ACC112 (cell line): Measurements from ENCODE around the gene DSTN.

Source experiments
- H2AFZ ChIP-seq: fragments of 200-600 bp; sonication (generic); one replicate; pipeline ENCODE4 v1.6.0; 2017; ENCODE audit warnings: antibody characterized with exemption, low read length; ENCODE audit not compliant: unreplicated experiment
- H3K27ac ChIP-seq: fragments of 200-600 bp; sonication (generic); 2 replicates; pipeline ENCODE4 v1.5.1; 2014; ENCODE audit warnings: low read depth, mild to moderate bottlenecking, antibody characterized with exemption, low read length, moderate library complexity
- H3K27me3 ChIP-seq: fragments of 200-600 bp; sonication (generic); 2 replicates; pipeline ENCODE4 v1.6.1; 2014; ENCODE audit warnings: mild to moderate bottlenecking, antibody characterized with exemption, low read length, moderate library complexity, mixed read lengths; ENCODE audit not compliant: insufficient read depth
- H3K36me3 ChIP-seq: fragments of 200-600 bp; sonication (generic); 2 replicates; pipeline ENCODE4 v1.6.1; 2016; ENCODE audit warnings: mild to moderate bottlenecking, antibody characterized with exemption, low read length, moderate library complexity, mixed read lengths; ENCODE audit not compliant: insufficient read depth
- H3K4me1 ChIP-seq: fragments of 200-600 bp; sonication (generic); one replicate; pipeline ENCODE4 v1.6.1; 2016; ENCODE audit warnings: low read length, mixed read lengths; ENCODE audit not compliant: insufficient read depth, unreplicated experiment, control insufficient read depth
- H3K4me3 ChIP-seq: fragments of 200-600 bp; sonication (generic); 2 replicates; pipeline ENCODE4 v1.5.1; 2014; ENCODE audit warnings: mild to moderate bottlenecking, low read depth, low read length
- H3K79me2 ChIP-seq: fragments of 200-600 bp; sonication (generic); one replicate; pipeline ENCODE4 v1.6.0; 2016; ENCODE audit warnings: low read length; ENCODE audit not compliant: control insufficient read depth, unreplicated experiment, insufficient read depth

Gene DSTN

DNA sequence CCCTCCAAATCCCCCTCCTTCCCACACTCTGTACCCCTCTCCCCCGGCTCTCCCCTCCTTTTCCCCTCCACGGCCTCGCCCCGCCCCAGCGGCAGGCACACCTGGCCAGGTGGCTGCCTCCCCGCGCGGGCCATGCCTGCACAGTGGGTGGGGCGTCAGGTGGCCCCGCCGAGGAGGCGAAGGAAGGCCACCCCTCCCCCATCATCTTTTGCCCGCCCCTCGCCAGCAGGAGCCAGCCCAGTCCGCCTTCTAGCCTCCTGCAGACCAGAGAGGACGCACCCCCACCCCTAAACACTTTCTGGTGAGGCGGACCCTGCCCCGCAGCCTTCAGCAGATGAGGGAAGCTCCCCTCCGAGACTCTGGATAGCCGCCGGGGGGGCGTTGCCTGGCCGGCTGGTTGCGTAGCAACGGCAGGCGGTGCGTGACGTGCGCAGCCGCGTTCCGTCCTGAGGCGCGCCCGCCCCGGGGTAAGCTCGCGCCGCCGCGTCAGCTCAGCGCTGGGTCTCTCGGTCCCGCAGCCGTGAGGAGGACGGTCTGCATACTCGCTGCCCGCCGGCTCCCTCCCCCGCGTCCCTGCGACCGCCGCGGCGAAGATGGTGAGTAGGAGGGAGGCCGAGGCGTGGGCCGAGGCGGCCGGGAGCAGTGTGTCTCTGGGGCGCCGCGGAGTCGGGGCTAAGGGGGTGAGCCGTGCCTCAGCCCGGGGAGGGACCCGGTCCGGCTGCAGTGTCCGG lies at the start of gene DSTN:
Gene DSTN, plus strand, starts transcription at position 460 of the 731 bp plus-strand sequence. Its CDS starts 134 bp downstream, at position 594.
- H3K27ac ChIP-seq = peak within 1 kb of the TSS; percentile 96
- H3K27me3 ChIP-seq = no peaks in the 10 kb centered on the region
- H2AFZ ChIP-seq = no peak within 1 kb of the TSS
- peak within 1 kb of the TSS; percentile 95 for H3K4me3 ChIP-seq
- no peaks in the 10 kb centered on the region for H3K36me3 ChIP-seq
- H3K79me2 ChIP-seq = peaks cover 44% of the 10 kb centered on the region
- H3K4me1 ChIP-seq = peaks cover 38% of the 10 kb centered on the region

DNA sequence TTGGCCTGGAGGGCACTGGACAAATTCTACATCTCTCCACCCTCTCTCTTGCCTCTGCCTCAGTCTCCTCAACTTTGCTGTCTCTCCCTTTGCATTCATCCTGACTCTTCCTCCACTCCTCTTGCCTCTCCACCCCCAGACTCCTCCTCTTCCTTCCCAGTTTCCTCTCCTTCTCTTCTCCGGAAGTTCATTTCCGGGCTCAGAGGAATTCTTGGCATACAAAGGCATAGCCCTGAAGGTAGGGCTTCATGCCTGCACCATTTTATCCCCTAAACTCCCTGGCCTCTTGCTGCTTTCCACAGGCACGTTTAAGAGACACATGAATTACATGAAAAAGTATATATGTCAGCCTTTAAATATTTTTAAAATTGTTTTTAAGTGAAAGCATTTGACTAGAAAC lies 49.3 kb upstream of the DSTN start:
- no peak overlapping the region for H3K4me3 ChIP-seq
- H3K27ac ChIP-seq = no peak overlapping the region
- H3K27me3 ChIP-seq = no peaks in the 10 kb centered on the region; the same call in 1 of the 2 replicates
- H3K4me1 ChIP-seq = no peaks in the 10 kb centered on the region
- H3K36me3 ChIP-seq = no peaks in the 10 kb centered on the region
- H3K79me2 ChIP-seq = no peaks in the 10 kb centered on the region
- no peak overlapping the region for H2AFZ ChIP-seq

DNA sequence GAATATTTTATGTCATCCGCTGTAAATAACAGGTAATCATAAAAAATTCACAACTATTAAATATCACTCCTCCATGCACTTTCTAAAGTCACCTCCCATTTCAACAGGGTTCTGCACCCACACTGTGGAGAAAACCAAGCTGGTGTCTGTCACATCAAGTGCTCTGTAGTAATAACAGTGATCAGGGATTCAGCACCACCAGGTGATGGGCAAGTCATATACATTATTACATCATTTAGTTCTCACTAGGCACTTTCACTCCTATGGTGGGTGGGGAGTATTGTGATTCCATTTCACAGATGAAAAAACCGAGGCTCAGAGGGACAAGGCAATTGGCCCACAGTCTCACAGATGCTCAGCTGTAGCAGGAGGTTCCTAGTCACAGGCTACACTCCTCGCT lies 47.3 kb upstream of the DSTN start:
- no peak overlapping the region for H2AFZ ChIP-seq
- no peak overlapping the region for H3K27ac ChIP-seq
- H3K4me1 ChIP-seq = no peaks in the 10 kb centered on the region
- H3K36me3 ChIP-seq = no peaks in the 10 kb centered on the region
- H3K27me3 ChIP-seq = no peaks in the 10 kb centered on the region; the same call in 1 of the 2 replicates
- no peaks in the 10 kb centered on the region for H3K79me2 ChIP-seq
- no peak overlapping the region for H3K4me3 ChIP-seq

DNA sequence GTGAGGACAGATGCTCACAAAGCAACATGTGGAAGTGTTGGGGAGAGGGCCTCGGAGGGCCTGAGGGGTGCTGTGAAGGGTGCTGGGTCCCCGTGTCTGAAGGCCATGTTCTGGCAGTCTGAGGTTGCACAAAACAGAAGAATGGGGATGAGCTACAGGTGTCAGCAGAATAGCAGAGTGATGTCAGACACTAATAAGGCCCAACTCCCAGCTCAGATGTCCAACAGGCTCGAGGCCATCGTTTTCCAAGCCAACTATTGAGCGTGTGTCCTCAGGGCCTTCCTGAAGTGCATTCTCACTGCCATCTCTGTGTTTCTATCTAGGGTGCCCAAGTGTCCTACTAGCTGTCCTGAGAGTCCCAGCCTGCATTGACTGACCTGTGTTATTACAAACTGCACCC lies 46.5 kb upstream of the DSTN start:
- no peaks in the 10 kb centered on the region for H3K4me1 ChIP-seq
- H3K36me3 ChIP-seq = no peaks in the 10 kb centered on the region
- H3K4me3 ChIP-seq = no peak overlapping the region
- H2AFZ ChIP-seq = no peak overlapping the region
- H3K27ac ChIP-seq = no peak overlapping the region
- H3K27me3 ChIP-seq = no peaks in the 10 kb centered on the region; the same call in 1 of the 2 replicates
- H3K79me2 ChIP-seq = no peaks in the 10 kb centered on the region

DNA sequence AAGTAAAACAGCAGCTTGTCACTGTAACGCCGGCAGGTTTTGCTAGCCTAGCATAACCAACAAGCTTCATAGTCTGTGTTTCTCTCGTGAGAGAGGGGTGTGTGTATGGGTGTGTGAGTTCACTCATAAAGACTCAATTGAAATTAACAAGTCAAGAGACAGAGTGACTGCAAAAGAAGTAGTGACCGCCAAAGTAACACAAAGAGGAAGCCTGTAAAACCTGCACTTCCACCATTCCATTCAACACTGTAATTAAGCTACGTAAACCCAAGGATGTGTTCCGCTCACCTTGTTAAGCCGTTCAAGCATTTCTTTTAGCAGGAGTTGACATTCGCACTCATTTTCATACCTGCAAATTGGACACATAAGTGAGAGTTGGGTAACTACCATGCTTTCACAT lies 45.3 kb upstream of the DSTN start:
- Histone ChIP-seq H3K4me1 (no peaks in the 10 kb centered on the region), H3K36me3 (no peaks in the 10 kb centered on the region), H3K79me2 (no peaks in the 10 kb centered on the region), H2AFZ (no peak overlapping the region), H3K27ac (no peak overlapping the region), H3K4me3 (no peak overlapping the region), H3K27me3 (no peaks in the 10 kb centered on the region; the same call in 1 of the 2 replicates)

DNA sequence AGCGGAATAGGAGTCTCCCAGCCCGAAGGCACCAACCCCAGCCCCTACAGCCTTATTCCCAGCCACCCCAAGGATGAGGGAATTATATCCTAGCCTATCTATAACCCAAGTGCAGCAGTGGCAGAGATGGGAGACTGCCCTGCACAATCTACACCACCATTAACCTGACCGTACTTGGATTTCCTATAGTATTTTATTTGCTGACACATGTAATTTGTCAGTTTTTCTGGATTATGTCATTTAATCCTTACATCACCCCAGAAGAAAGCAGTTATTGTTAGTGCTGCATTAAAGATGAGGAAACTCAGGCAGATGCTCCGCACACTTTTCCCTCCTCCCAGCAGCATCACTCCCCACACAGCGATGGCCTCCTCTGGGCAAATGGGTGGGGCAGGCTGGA lies 44.7 kb upstream of the DSTN start:
- no peak overlapping the region for H3K4me3 ChIP-seq
- H2AFZ ChIP-seq = no peak overlapping the region
- H3K4me1 ChIP-seq = no peaks in the 10 kb centered on the region
- H3K27ac ChIP-seq = no peak overlapping the region
- no peaks in the 10 kb centered on the region for H3K36me3 ChIP-seq
- no peaks in the 10 kb centered on the region for H3K79me2 ChIP-seq
- no peaks in the 10 kb centered on the region; the same call in 1 of the 2 replicates for H3K27me3 ChIP-seq

DNA sequence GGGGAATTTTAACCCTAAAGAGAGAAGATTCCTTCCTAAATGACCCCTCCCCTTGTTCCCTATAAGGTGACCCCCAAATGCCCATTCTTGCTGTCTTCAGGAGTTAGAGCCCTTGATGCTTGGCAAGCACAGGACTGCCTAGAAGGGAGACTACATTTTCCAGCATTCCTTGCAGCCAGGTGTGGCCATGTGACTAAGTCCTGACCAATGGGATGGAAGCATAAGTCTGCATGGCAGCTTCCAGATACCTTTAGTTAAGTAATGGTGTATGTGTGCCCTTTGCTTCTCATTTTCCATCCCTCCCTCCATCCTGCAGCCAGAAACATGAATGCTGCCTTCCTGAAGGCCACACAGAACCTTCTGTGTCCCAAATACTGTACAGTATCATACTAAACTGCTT lies 44.2 kb upstream of the DSTN start:
- Histone ChIP-seq H2AFZ (no peak overlapping the region), H3K36me3 (no peaks in the 10 kb centered on the region), H3K27me3 (no peaks in the 10 kb centered on the region; the same call in 1 of the 2 replicates), H3K4me3 (no peak overlapping the region), H3K4me1 (no peaks in the 10 kb centered on the region), H3K79me2 (no peaks in the 10 kb centered on the region), H3K27ac (no peak overlapping the region)

DNA sequence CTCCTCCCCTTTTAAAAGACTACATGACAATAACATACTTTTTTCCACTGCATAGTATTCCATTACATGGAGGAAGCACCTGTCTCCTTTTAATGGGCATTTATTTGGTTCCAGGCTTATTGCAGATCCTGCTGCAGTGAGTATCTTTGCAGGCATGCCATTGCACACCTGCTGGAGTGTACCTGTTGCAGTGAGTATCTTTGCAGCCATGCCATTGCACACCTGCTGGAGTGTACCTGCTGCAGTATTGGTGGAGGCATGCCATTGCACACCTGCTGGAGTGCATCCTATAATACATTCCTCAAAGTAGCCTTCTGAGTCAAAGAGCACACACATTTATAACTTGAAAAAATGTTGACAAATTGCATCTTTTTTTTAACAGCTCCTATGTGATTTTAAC lies 40.3 kb upstream of the DSTN start:
- no peak overlapping the region for H3K4me3 ChIP-seq
- no peaks in the 10 kb centered on the region; the same call in 1 of the 2 replicates for H3K27me3 ChIP-seq
- peaks cover 5% of the 10 kb centered on the region for H3K4me1 ChIP-seq
- no peaks in the 10 kb centered on the region for H3K79me2 ChIP-seq
- no peaks in the 10 kb centered on the region for H3K36me3 ChIP-seq
- no peak overlapping the region for H2AFZ ChIP-seq
- no peak overlapping the region for H3K27ac ChIP-seq

DNA sequence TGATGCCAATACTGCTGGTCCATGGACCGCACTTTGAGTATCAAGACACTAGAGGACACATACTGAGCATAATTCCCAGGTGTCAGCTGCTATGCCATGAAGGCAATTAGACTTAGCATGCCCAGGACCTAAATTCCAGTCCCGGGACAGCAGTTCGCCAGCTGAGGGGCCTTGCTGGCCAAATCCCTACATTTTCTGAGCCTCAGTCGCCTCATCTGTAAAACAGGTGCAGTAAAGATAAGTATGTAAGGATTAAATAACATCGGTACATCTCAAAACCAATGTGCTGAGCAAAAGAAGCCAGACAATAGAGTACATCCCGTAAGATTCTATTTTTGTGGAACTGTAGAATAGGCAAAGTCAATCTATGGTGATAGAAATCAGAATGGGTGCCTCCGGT lies 39.7 kb upstream of the DSTN start:
- no peaks in the 10 kb centered on the region for H3K36me3 ChIP-seq
- no peak overlapping the region for H2AFZ ChIP-seq
- peaks cover 5% of the 10 kb centered on the region for H3K4me1 ChIP-seq
- peak overlapping the region; percentile 73; the same call in 1 of the 2 replicates for H3K4me3 ChIP-seq
- H3K27ac ChIP-seq = no peak overlapping the region
- no peaks in the 10 kb centered on the region; the same call in 1 of the 2 replicates for H3K27me3 ChIP-seq
- H3K79me2 ChIP-seq = no peaks in the 10 kb centered on the region

DNA sequence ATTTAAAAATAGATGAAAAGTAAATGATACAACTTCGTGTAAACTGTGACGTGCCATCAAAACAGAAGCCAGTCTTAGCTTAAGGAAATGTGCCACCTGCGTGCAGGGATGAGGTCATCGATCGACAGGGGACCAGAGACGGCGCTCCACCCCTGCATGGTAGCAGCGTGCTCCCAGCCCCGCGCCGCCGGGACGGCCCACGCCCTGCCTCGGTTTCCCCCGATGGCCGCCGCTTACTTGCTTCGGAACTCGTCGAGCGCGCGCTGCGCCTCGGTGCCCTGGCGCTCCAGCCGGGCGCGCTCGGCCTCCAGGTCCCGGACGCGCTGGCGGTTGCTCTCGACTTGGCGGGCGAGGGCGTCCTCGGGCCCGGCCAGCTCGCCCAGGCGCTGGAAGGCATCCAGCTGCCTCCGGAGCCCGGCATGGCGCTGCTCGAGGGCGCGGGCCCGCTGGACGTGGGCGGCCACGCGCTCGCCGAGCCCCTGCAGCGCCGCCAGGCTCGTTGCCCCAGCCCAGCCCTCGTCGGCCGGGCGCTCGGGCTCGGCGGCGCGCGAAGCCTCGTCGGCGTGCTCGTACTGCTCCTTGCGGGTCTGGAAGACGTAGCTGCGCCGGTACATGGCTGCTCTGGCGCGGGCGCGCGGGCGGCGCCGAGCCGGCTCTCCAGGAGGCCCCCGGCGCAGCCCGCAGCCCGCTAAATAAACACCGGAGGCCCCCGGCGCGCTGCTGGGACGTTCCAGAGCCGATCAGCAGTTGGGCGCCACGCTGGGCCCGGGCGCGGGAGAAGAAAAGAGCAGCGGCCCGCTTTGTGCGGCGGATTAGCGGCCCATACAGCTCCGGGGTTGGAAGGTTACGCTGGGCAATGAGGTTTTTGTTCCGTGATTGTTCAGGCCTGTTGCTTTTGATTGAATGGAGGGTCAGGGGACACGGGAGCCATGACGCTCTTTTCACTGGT lies 38.9 kb upstream of the DSTN start, which contains the start of gene BFSP1:
Gene BFSP1, minus strand, starts transcription at position 664 of the 949 bp plus-strand sequence. Its CDS starts 50 bp downstream, at position 614.
- Histone ChIP-seq H3K27ac (0 out of 2 replicates have a peak within 1 kb of the TSS, but pooled peaks have one; percentile 4), H3K79me2 (no peaks in the 10 kb centered on the region), H3K36me3 (no peaks in the 10 kb centered on the region), H3K4me3 (peak within 1 kb of the TSS; percentile 73), H3K27me3 (no peaks in the 10 kb centered on the region), H3K4me1 (peaks cover 5% of the 10 kb centered on the region), H2AFZ (peak within 1 kb of the TSS; percentile 70)
